Neural progenitor cell (in vitro differentiated cells): Measurements from ENCODE around the gene ITPA. TPM values are rescaled to one million over a fixed set of nuclear protein-coding genes. Genes with fewer than 3 reads are reported as not detected.

Source experiments
- DNase-seq: peaks from one replicate; pipeline ENCODE4 v3.0.0-alpha.2; 2016; ENCODE audit warnings: low spot score
- H2AFZ ChIP-seq: fragments of 200-600 bp; sonication (generic); replicated peaks from 2 replicates; pipeline ENCODE4 v1.6.1; 2016; ENCODE audit warnings: antibody characterized with exemption
- H3F3A ChIP-seq: fragments of 200-600 bp; sonication (generic); 2 replicates; pipeline ENCODE4 v1.6.1; 2016; ENCODE audit warnings: antibody characterized with exemption, low read depth
- H3K27ac ChIP-seq: fragments of 200-600 bp; sonication (generic); 2 replicates; pipeline ENCODE4 v1.5.1; 2016; ENCODE audit warnings: mild to moderate bottlenecking
- H3K27me3 ChIP-seq: fragments of 200-600 bp; sonication (generic); 2 replicates; pipeline ENCODE4 v1.6.1; 2016; ENCODE audit warnings: mild to moderate bottlenecking, moderate library complexity
- H3K36me3 ChIP-seq: fragments of 200-600 bp; sonication (generic); 2 replicates; pipeline ENCODE4 v1.5.1; 2016
- H3K4me1 ChIP-seq: fragments of 200-600 bp; sonication (generic); 2 replicates; pipeline ENCODE4 v1.6.1; 2016; ENCODE audit warnings: mixed run types
- H3K4me2 ChIP-seq: fragments of 200-600 bp; sonication (generic); 2 replicates; pipeline ENCODE4 v1.6.1; 2016
- H3K4me3 ChIP-seq: fragments of 200-600 bp; sonication (generic); 2 replicates; pipeline ENCODE4 v1.5.1; 2016
- H3K79me2 ChIP-seq: fragments of 200-600 bp; sonication (generic); 2 replicates; pipeline ENCODE4 v1.6.1; 2016; ENCODE audit warnings: low read depth
- H3K9ac ChIP-seq: fragments of 200-600 bp; sonication (generic); 2 replicates; pipeline ENCODE4 v1.6.1; 2016
- H3K9me3 ChIP-seq: fragments of 200-600 bp; sonication (generic); 2 replicates; pipeline ENCODE4 v1.5.1; 2016; ENCODE audit warnings: low read depth
- H4K20me1 ChIP-seq: fragments of 200-600 bp; sonication (generic); 2 replicates; pipeline ENCODE4 v1.6.1; 2016; ENCODE audit warnings: low read depth
- H3K27ac Mint-ChIP-seq: 3 replicates; pipeline ENCODE4 v1.8.0; 2021; ENCODE audit warnings: mixed read lengths
- H3K27me3 Mint-ChIP-seq: 2 replicates; pipeline ENCODE4 v1.8.0; 2022; ENCODE audit warnings: low read depth, mild to moderate bottlenecking, inconsistent platforms, moderate library complexity, mixed read lengths; ENCODE audit not compliant: insufficient read depth
- H3K36me3 Mint-ChIP-seq: 3 replicates; pipeline ENCODE4 v1.8.0; 2021; ENCODE audit warnings: mixed read lengths
- H3K4me1 Mint-ChIP-seq: 3 replicates; pipeline ENCODE4 v1.8.0; 2021; ENCODE audit warnings: mixed read lengths
- H3K4me3 Mint-ChIP-seq: 3 replicates; pipeline ENCODE4 v1.8.0; 2021; ENCODE audit warnings: mild to moderate bottlenecking, moderate library complexity, mixed read lengths
- H3K9me3 Mint-ChIP-seq: 3 replicates; pipeline ENCODE4 v1.8.0; 2020; ENCODE audit warnings: mixed read lengths
- CTCF ChIP-seq: fragments of 200-600 bp; sonication (generic); IDR thresholded peaks from 2 replicates; pipeline ENCODE4 v1.5.1; 2017; ENCODE audit warnings: antibody characterized with exemption, mild to moderate bottlenecking
- EZH2 ChIP-seq: fragments of 200-600 bp; sonication (generic); IDR thresholded peaks from 2 replicates; pipeline ENCODE4 v1.6.1; 2017; ENCODE audit warnings: antibody characterized with exemption, mild to moderate bottlenecking, moderate library complexity
- EZH2phosphoT487 ChIP-seq: fragments of 200-600 bp; sonication (generic); IDR thresholded peaks from 2 replicates; pipeline ENCODE4 v1.6.1; 2017; ENCODE audit warnings: antibody characterized with exemption
- total RNA-seq: library from RNA; depleted of rRNA; stranded (reverse); fragments of >200 nt; gene quantifications from 2 replicates; pipeline ENCODE4 v1.2.3, GENCODE V29; 2015; ENCODE audit warnings: low replicate concordance

Gene ITPA
- total RNA-seq, 1 donor from 2014 or later: 18.2 TPM

DNA sequence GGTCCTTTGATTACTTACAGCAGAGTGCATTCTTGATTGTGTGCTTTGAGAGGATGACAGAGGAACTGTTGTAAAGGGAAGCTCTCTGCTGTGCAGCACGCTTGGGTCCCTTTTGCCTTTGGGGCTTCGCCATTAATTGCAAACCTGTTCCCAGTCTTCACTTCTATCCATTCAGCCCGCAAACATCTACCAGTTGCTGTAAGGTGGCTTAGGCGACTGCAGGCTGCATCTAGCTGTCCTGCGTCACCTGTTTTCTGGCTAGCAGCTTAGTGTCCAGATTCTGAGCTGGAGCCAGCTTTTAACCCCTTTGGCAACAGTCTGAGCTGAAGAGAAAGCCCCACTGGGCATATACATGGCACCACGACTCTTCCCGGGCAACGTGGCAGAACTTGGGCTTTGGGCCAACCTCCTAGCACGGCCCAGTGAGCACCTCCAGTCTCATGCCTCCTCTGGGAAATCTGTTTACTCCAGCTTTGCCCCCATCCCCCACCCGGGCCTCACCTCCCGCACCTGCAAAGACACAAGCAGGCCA is 47.2 kb upstream of the ITPA start:
- no peaks in the 10 kb centered on the region for H3K9me3 ChIP-seq
- H3K36me3 Mint-ChIP-seq: peaks cover 2% of the 10 kb centered on the region
- no peak for DNase-seq

GRCh38 chr20:3163099-3164042 is 45.9 kb upstream of the ITPA start:
- H3K36me3 Mint-ChIP-seq: peaks cover 2% of the 10 kb centered on the region
- H3K4me3 ChIP-seq: no peak overlapping the region
- H3K27ac ChIP-seq: no peak overlapping the region
- no peak overlapping the region for H3K4me2 ChIP-seq
- H2AFZ ChIP-seq: no peak overlapping the region
- H3K4me1 ChIP-seq: peaks cover 7% of the 10 kb centered on the region
- no peaks in the 10 kb centered on the region for H3K9me3 ChIP-seq
- H3K4me1 Mint-ChIP-seq: peaks cover 13% of the 10 kb centered on the region
- DNase-seq: no peak
- TF ChIP-seq EZH2phosphoT487 (no peak), CTCF (no peak)
- H3F3A ChIP-seq: peaks cover 13% of the 10 kb centered on the region
- H3K9me3 Mint-ChIP-seq: no peaks in the 10 kb centered on the region
- peaks cover 18% of the 10 kb centered on the region for H3K79me2 ChIP-seq
- peaks cover 12% of the 10 kb centered on the region for H4K20me1 ChIP-seq
- H3K9ac ChIP-seq: no peak overlapping the region
- H3K27ac Mint-ChIP-seq: no peak overlapping the region
- no peak overlapping the region for H3K4me3 Mint-ChIP-seq
- H3K27me3 ChIP-seq: peaks cover 12% of the 10 kb centered on the region
- no peaks in the 10 kb centered on the region for H3K36me3 ChIP-seq
- peaks cover 9% of the 10 kb centered on the region for H3K27me3 Mint-ChIP-seq

More for the DNA sequence above, 47.2 kb upstream of the ITPA start:
- H3K79me2 ChIP-seq: peaks cover 30% of the 10 kb centered on the region
- peaks cover 24% of the 10 kb centered on the region for H4K20me1 ChIP-seq
- no peak overlapping the region for H3K4me3 ChIP-seq
- no peak overlapping the region for H2AFZ ChIP-seq
- Mint-ChIP-seq H3K4me1 (peaks cover 22% of the 10 kb centered on the region), H3K27me3 (peaks cover 7% of the 10 kb centered on the region), H3K9me3 (no peaks in the 10 kb centered on the region), H3K27ac (no peak overlapping the region), H3K4me3 (no peak overlapping the region)
- H3K27me3 ChIP-seq: no peaks in the 10 kb centered on the region
- H3F3A ChIP-seq: peaks cover 18% of the 10 kb centered on the region
- H3K9ac ChIP-seq: no peak overlapping the region
- no peak overlapping the region for H3K4me2 ChIP-seq
- no peak overlapping the region for H3K27ac ChIP-seq
- TF ChIP-seq EZH2phosphoT487 (no peak), EZH2 (no peak), CTCF (no peak)
- H3K36me3 ChIP-seq: no peaks in the 10 kb centered on the region
- peaks cover 11% of the 10 kb centered on the region for H3K4me1 ChIP-seq

GRCh38 chr20:3164043-3164762 is 45.1 kb upstream of the ITPA start:
- H3K4me3 ChIP-seq: no peak overlapping the region
- peaks cover 2% of the 10 kb centered on the region for H3K36me3 Mint-ChIP-seq

More at GRCh38 chr20:3164043-3164762, 45.1 kb upstream of the ITPA start:
- TF ChIP-seq EZH2phosphoT487 (no peak), EZH2 (no peak), CTCF (no peak)
- Histone ChIP-seq H3K9ac (no peak overlapping the region), H3K27ac (no peak overlapping the region), H3K36me3 (no peaks in the 10 kb centered on the region), H3K79me2 (peaks cover 9% of the 10 kb centered on the region), H3K27me3 (peaks cover 20% of the 10 kb centered on the region), H4K20me1 (peaks cover 4% of the 10 kb centered on the region), H3K9me3 (no peaks in the 10 kb centered on the region), H3F3A (peaks cover 13% of the 10 kb centered on the region), H2AFZ (no peak overlapping the region), H3K4me2 (no peak overlapping the region), H3K4me1 (peaks cover 3% of the 10 kb centered on the region)
- Mint-ChIP-seq H3K9me3 (no peaks in the 10 kb centered on the region), H3K4me1 (peaks cover 6% of the 10 kb centered on the region), H3K27ac (no peak overlapping the region), H3K4me3 (no peak overlapping the region), H3K27me3 (peaks cover 9% of the 10 kb centered on the region)
- no peak for DNase-seq
